ENCODE results near the gene CCDC180. TPM values are rescaled to one million over a fixed set of nuclear protein-coding genes. Genes with fewer than 3 reads are reported as not detected.

Gene CCDC180
- total RNA-seq, 1 donor from 2014 or later = 2.4 TPM

DNA sequence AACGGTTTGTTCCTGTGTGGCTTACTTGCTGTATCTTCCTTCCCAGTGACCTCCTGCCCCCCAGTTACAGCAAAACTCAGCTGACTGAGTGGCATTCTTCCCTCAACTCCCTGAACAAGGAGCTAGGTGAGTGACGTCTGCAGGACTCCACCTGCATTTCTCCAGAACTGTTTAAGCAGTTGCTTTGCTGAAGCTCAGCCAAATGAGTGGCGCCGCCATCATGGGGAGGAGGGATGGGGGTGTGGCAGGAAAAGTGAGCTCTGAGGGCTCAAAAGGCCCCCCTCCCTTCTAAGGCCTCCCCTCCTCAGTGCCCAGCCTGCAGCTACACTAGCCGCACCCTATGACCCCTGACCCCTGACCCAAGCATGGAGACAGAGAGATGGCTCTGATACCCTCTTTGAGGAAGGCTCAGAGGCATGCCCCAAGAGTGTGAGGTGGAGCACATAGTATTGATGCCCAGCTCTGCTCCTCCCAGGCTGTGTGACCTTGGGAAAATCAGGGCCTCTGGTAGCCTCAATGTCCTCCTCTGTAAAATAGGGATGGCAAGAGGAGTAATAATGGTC lies 12.7 kb downstream of the CCDC180 start:
- no peak overlapping the region for H3K4me3 ChIP-seq
- intact Hi-C loops (cut with micrococcal nuclease) = no loop called here
- no peaks in the 10 kb centered on the region for H3K9me3 ChIP-seq (replicated peaks)
- peaks cover 65% of the 10 kb centered on the region for H3K36me3 ChIP-seq
- TF ChIP-seq, protein P1, sequence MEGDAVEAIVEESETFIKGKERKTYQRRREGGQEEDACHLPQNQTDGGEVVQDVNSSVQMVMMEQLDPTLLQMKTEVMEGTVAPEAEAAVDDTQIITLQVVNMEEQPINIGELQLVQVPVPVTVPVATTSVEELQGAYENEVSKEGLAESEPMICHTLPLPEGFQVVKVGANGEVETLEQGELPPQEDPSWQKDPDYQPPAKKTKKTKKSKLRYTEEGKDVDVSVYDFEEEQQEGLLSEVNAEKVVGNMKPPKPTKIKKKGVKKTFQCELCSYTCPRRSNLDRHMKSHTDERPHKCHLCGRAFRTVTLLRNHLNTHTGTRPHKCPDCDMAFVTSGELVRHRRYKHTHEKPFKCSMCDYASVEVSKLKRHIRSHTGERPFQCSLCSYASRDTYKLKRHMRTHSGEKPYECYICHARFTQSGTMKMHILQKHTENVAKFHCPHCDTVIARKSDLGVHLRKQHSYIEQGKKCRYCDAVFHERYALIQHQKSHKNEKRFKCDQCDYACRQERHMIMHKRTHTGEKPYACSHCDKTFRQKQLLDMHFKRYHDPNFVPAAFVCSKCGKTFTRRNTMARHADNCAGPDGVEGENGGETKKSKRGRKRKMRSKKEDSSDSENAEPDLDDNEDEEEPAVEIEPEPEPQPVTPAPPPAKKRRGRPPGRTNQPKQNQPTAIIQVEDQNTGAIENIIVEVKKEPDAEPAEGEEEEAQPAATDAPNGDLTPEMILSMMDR (IDR thresholded peaks at IDR 0.05; ENCODE audit: borderline replicate concordance) = no peak
- H3K27me3 ChIP-seq (ENCODE audit: low read depth) = no peaks in the 10 kb centered on the region
- H3K27ac ChIP-seq (replicated peaks) = no peak overlapping the region
- DNase-seq = no peak
- H3K4me1 ChIP-seq = no peaks in the 10 kb centered on the region

DNA sequence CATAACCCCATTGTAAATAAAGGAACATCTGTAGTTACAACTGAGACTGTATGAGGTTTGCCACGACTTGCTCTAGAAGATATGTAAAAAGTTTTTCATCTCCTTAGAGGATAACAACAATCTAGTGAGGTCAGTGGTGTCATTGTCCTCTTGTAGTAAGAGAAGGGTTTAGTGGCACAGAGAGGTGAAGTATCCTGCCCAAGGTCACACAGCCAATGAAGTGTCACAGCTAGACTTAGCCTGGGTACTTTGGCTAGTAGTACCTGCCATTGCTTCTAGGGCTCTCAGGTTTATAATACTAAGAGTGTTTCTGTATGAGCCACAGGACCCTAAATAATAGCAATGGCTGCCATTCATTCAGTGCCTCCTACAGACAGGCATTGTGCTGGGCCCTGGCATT lies 13.8 kb downstream of the CCDC180 start:
- DNase-seq = no peak

DNA sequence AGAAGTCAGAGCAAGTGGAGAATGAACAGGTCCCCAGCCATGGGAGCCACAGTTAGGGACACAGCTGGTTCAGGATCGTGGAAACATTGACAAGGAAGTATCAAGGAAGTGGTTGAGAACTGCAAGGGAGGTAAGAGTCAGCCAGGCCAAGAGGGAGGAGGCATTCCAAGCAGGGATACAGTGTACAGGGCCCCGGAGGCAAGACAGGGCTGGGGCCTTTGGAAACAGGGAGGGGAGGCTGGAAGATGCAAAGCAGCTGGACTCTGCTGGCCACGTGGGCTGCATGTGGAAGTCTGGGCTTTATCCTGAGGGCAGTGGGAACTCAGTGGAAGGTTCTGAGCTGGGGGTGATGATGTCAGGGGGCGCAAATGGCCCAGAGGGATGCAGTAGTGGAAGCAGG lies 14.2 kb downstream of the CCDC180 start:
- Histone ChIP-seq H3K4me1 (no peaks in the 10 kb centered on the region), H3K4me3 (no peak overlapping the region), H3K27me3 (ENCODE audit: low read depth) (no peaks in the 10 kb centered on the region), H3K9me3 (replicated peaks) (no peaks in the 10 kb centered on the region), H3K27ac (replicated peaks) (no peak overlapping the region), H3K36me3 (peaks cover 65% of the 10 kb centered on the region)
- TF ChIP-seq, protein P1 (IDR thresholded peaks at IDR 0.05; ENCODE audit: borderline replicate concordance) = no peak
- intact Hi-C loops (cut with micrococcal nuclease) = no loop called here
- no peak for DNase-seq

More for the DNA sequence above, 13.8 kb downstream of the CCDC180 start:
- no peaks in the 10 kb centered on the region for H3K9me3 ChIP-seq (replicated peaks)
- H3K27me3 ChIP-seq (ENCODE audit: low read depth) = no peaks in the 10 kb centered on the region
- no peak overlapping the region for H3K27ac ChIP-seq (replicated peaks)
- no peak overlapping the region for H3K4me3 ChIP-seq
- TF ChIP-seq, protein P1 (IDR thresholded peaks at IDR 0.05; ENCODE audit: borderline replicate concordance) = no peak
- H3K4me1 ChIP-seq = no peaks in the 10 kb centered on the region
- intact Hi-C loops (cut with micrococcal nuclease) = no loop called here
- H3K36me3 ChIP-seq = peaks cover 65% of the 10 kb centered on the region

DNA sequence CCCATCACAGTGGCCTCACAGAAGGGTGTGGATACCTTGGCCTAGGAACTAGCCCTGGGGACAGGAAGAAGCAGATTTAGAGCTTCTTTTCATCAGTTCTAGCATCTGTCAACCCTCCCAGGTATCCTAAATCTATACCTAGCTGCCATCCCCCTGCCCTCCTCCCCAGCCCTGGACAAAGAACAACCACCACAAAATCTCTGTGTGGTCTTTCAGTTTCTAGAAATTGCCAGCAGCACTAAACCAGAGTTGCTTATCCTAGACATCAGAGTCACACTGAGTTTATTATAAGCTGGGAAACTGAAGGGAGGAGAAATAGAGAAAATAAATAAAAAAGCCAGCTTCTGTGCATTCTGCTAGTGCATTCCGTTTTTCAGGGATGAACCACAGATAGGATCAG lies 14.6 kb downstream of the CCDC180 start:
- peaks cover 65% of the 10 kb centered on the region for H3K36me3 ChIP-seq
- H3K27ac ChIP-seq (replicated peaks) = no peak overlapping the region
- H3K4me3 ChIP-seq = no peak overlapping the region
- no peaks in the 10 kb centered on the region for H3K4me1 ChIP-seq
- TF ChIP-seq, protein P1 (IDR thresholded peaks at IDR 0.05; ENCODE audit: borderline replicate concordance) = no peak
- DNase-seq = no peak
- intact Hi-C loops (cut with micrococcal nuclease) = no loop called here
- no peaks in the 10 kb centered on the region for H3K9me3 ChIP-seq (replicated peaks)
- H3K27me3 ChIP-seq (ENCODE audit: low read depth) = no peaks in the 10 kb centered on the region

DNA sequence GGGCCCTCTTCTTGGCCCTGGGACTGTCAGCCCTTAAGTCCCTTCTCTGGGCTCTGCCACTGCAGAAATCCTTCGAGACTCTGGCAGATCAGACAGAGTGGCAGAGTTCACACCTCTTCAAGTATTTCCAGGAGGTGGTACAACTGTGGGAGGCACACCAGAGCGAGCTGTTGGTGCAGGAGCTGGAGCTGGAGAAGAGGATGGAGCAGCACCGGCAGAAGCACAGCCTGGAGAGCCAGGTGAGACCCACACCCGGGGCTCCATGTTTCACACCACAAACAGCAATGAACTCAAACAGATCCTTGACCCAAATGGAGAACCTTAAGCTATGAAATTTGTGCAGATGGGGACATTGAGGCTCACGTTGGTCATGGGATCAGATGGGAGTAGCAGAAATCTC lies 17.5 kb downstream of the CCDC180 start:
- Histone ChIP-seq H3K36me3 (peaks cover 72% of the 10 kb centered on the region), H3K27ac (replicated peaks) (no peak overlapping the region), H3K27me3 (ENCODE audit: low read depth) (no peaks in the 10 kb centered on the region), H3K4me3 (no peak overlapping the region), H3K9me3 (replicated peaks) (no peaks in the 10 kb centered on the region), H3K4me1 (no peaks in the 10 kb centered on the region)
- no peak for DNase-seq
- TF ChIP-seq, protein P1 (IDR thresholded peaks at IDR 0.05; ENCODE audit: borderline replicate concordance) = no peak
- intact Hi-C loops (cut with micrococcal nuclease) = no loop called here

Data from left ventricle myocardium inferior (tissue), 1 donor.